BJ (cell line): ENCODE measurements around the gene UQCC3. TPM values are rescaled to one million over a fixed set of nuclear protein-coding genes. Genes with fewer than 3 reads are reported as not detected.

Experiments
- CTCF ChIA-PET: fragments of 350-600 bp; formaldehyde crosslinking; extraction: SDS; loops from one replicate; lab custom pipeline; 2021; ENCODE audit warnings: antibody characterized with exemption, inconsistent platforms; lab: Yijun Ruan, JAX
- POLR2A ChIA-PET: fragments of 300-600 bp; sonication (Branson Sonifier 250); formaldehyde crosslinking; extraction: SDS; loops from one replicate; lab custom pipeline; 2021; ENCODE audit warnings: antibody characterized with exemption; lab: Charles Lee
- DNase-seq: peaks from one replicate; pipeline ENCODE4 v3.0.0-alpha.2; 2011; ENCODE audit warnings: low read depth
- H3K27me3 ChIP-seq: 2 replicates; pipeline ENCODE4 v1.6.0; 2011; ENCODE audit warnings: low read length; ENCODE audit not compliant: control insufficient read depth, insufficient read depth
- H3K36me3 ChIP-seq: 2 replicates; pipeline ENCODE4 v1.5.1; 2011; ENCODE audit warnings: low read length; ENCODE audit not compliant: control insufficient read depth, insufficient read depth
- H3K4me3 ChIP-seq: 2 replicates; pipeline ENCODE4 v1.5.1; 2011; ENCODE audit warnings: low read depth, mild to moderate bottlenecking, control low read depth, low read length
- polyA plus RNA-seq: library from polyadenylated mRNA; depleted of rRNA; stranded (reverse); fragments of >200 nt; gene quantifications from 2 replicates; pipeline ENCODE4 v1.2.3, GENCODE V29; 2011
- TF ChIP-seq, protein P1 (sequence below): IDR thresholded peaks from 2 replicates; pipeline ENCODE4 v1.5.1; 2011; ENCODE audit warnings: low read depth, mild to moderate bottlenecking, control low read depth, inconsistent platforms, low read length, moderate library complexity; ENCODE audit not compliant: insufficient read depth

Gene UQCC3
- polyA plus RNA-seq, 1 experiment, result 6.9 TPM

GRCh38 chr11:62707277-62707861 lies 35.9 kb downstream of the UQCC3 start, which contains the start of the genes BSCL2 and GNG3:
BSCL2 (minus strand) TSS chr11:62707424; CDS start chr11:62707195, 229 bp downstream.
GNG3 (plus strand) TSS chr11:62707676; CDS start chr11:62708296, 620 bp downstream.
- ChIA-PET CTCF (interaction anchor here (1.0 to 2.2 kb wide), 8 partner anchors 13 to 79 kb away, joined by 3 to 15 read pairs (median 4); partner anchors contain the start of genes TTC9C, UBXN1 and UQCC3), POLR2A (interaction anchor here (0.6 kb wide), 1 partner anchor 34 kb away, joined by 3 read pairs; no protein-coding TSS in a partner anchor)
- peaks cover 5% of the 10 kb centered on the region for H3K36me3 ChIP-seq
- peak within 1 kb of the TSS; percentile 20 for H3K4me3 ChIP-seq
- TF ChIP-seq, protein P1, sequence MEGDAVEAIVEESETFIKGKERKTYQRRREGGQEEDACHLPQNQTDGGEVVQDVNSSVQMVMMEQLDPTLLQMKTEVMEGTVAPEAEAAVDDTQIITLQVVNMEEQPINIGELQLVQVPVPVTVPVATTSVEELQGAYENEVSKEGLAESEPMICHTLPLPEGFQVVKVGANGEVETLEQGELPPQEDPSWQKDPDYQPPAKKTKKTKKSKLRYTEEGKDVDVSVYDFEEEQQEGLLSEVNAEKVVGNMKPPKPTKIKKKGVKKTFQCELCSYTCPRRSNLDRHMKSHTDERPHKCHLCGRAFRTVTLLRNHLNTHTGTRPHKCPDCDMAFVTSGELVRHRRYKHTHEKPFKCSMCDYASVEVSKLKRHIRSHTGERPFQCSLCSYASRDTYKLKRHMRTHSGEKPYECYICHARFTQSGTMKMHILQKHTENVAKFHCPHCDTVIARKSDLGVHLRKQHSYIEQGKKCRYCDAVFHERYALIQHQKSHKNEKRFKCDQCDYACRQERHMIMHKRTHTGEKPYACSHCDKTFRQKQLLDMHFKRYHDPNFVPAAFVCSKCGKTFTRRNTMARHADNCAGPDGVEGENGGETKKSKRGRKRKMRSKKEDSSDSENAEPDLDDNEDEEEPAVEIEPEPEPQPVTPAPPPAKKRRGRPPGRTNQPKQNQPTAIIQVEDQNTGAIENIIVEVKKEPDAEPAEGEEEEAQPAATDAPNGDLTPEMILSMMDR, result no peak
- DNase-seq, result no peak
- H3K27me3 ChIP-seq, result no peaks in the 10 kb centered on the region

GRCh38 chr11:62708392-62708791 lies 36.9 kb downstream of the UQCC3 start:
- CTCF ChIA-PET, result interaction anchor here (1.0 to 2.2 kb wide), 5 partner anchors 14 to 148 kb away, joined by 3 to 11 read pairs (median 5); partner anchors contain the start of gene UQCC3
- POLR2A ChIA-PET, result interaction anchor here (0.5 to 1.0 kb wide), 2 partner anchors 44 to 153 kb away, joined by 3 read pairs; partner anchors contain the start of gene C11orf98
- no peak for DNase-seq
- Histone ChIP-seq H3K36me3 (peaks cover 6% of the 10 kb centered on the region), H3K27me3 (no peaks in the 10 kb centered on the region), H3K4me3 (no peak overlapping the region; the same call in 1 of the 2 replicates)
- TF ChIP-seq, protein P1, result no peak

- CTCF ChIA-PET, result interaction anchor here (1.0 to 2.2 kb wide), 5 partner anchors 14 to 148 kb away, joined by 3 to 11 read pairs (median 5); partner anchors contain the start of gene UQCC3
- no peak for DNase-seq
- Histone ChIP-seq H3K27me3 (no peaks in the 10 kb centered on the region), H3K4me3 (peak overlapping the region; percentile 46), H3K36me3 (peaks cover 10% of the 10 kb centered on the region)
- TF ChIP-seq, protein P1, result no peak
- POLR2A ChIA-PET, result interaction anchor here (1.0 to 1.5 kb wide), 3 partner anchors 17 to 44 kb away, joined by 3 to 7 read pairs (median 3); partner anchors contain the start of genes C11orf98 and HNRNPUL2
Observed at GRCh38 chr11:62708793-62709192, 37.3 kb downstream of the UQCC3 start.

DNA sequence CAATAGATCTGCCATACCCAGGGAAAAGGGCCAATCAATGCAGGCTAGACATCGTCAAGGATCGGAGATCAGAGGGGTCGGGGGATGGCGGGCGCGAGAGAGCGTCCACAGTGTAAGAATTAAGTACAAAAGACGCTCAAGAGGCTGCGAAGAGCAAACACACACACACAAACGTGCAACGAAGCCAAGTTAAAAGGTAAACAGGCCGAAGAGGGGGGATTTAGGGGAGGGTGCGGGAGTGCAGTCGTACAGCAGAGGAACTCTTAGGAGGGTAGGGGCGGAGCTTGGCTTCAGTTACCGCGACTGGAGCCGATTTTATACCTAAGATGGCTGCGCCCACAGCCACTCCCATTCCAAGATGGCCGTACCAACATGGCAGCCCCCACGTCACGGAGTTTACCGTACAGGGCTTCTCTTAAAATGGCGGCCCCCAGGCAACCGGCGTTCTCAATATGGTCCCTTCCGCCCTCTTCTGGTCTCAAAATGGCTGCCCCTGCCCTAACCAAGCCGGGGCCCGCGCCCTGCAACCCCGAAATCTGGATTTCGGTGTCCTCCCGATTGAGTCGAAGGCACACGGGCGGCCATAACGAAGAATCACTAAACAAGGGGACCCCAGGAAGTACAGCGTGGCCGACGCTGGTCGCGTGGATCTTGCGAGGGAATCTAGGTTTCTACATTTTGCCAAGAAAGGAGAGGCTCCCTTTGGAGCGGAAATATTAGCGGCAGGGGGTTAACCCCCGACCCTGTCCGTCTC lies 38.0 kb downstream of the UQCC3 start:
- POLR2A ChIA-PET, result interaction anchor here (1.0 to 1.5 kb wide), 3 partner anchors 17 to 45 kb away, joined by 3 to 7 read pairs (median 3); partner anchors contain the start of genes C11orf98 and HNRNPUL2
- TF ChIP-seq, protein P1, result 0 out of 2 replicates have a peak, but pooled peaks have one; percentile 7
- no peaks in the 10 kb centered on the region for H3K27me3 ChIP-seq
- peaks cover 12% of the 10 kb centered on the region for H3K36me3 ChIP-seq
- peak overlapping the region; percentile 46 for H3K4me3 ChIP-seq
- DNase-seq, result peak; percentile 84
- CTCF ChIA-PET, result interaction anchor here (1.0 to 2.2 kb wide), 4 partner anchors 15 to 149 kb away, joined by 3 to 11 read pairs (median 5); no protein-coding TSS in a partner anchor
